Measurements from ENCODE around the gene C3orf62.
"Not testable (repeated sequence)": the region's sequence is repeated elsewhere in the genome, so short reads cannot be mapped to it uniquely, and the experiment has no call there.

C3orf62 gene

DNA sequence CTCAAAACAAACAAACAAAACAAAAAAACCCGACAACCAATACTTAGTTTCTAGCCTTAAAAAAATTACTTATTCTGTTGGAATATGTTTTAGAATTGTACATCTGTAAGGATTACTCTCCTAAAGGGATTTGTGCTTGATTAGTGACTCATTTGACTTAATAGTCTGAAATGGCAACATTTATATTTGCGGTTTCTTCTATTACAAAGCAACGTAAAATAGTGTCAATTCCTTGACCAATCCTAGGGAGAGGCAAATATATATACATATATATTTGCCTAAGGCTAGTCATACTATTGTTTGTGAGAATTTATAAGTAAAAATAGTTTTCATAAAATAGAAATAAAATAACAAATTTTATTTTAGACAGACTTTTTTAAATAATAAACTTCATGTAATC, 39.7 kb downstream of the C3orf62 start:
- intact Hi-C loops (cut with DNase I), result no loop called here
- DNase-seq, result no peak

DNA sequence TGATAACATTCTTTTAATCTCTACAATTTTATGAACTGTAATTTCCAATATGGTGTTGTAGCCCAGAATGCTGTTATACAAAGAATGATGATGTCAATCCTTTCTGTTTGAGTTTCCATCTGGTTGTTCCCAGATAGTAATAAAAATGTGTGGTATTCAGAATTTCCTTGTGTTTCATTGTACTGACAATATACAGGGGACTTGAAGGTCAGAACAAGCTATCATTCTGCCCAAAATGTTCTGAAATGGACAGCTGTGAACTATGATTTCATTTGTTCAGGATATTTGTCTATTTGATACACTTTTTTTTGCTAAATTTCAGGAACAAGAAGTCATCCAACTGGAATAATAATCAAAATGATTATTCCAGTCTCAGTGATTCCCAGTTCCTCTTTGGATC, 40.8 kb downstream of the C3orf62 start:
- no peak for DNase-seq
- intact Hi-C loops (cut with DNase I), result no loop called here

DNA sequence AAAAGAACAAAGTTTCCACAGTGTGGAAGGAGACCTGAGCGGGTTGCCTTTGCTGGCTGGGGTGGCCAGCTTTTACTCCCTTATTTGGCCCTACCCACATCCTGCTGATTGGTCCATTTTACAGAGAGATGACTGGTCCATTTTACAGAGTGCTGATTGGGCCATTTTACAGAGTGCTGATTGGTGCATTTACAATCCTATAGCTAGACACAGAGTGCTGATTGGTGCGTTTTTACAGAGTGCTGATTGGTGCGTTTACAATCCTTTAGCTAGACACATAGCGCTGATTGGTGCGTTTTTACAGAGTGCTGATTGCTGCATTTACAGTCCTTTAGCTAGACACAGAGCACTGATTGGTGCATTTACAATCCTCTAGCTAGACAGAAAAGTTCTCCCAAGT, 48.2 kb downstream of the C3orf62 start:
- intact Hi-C loops (cut with DNase I); DNase-seq: not testable (repeated sequence)

DNA sequence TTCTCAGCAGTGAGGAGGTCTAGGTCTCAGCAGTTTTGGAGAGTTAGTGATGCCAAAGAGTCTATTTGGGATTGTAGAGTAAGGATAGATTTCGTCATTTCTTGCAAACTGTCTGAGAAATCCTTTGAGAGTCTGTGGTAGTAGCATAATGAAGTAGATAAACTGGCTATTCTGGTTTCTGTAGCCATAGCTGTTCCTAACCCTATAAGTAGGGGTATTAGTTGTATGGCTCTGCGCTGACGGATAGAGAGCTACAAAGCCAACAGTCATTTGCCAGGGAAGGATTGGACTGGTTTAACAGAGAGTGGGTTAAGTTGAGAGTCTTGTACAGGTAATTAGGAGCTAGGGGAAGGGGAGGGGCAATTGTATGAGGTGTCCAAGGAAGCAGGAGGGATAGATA, 55.0 kb downstream of the C3orf62 start:
- intact Hi-C loops (cut with DNase I), result no loop called here
- no peak for DNase-seq

DNA sequence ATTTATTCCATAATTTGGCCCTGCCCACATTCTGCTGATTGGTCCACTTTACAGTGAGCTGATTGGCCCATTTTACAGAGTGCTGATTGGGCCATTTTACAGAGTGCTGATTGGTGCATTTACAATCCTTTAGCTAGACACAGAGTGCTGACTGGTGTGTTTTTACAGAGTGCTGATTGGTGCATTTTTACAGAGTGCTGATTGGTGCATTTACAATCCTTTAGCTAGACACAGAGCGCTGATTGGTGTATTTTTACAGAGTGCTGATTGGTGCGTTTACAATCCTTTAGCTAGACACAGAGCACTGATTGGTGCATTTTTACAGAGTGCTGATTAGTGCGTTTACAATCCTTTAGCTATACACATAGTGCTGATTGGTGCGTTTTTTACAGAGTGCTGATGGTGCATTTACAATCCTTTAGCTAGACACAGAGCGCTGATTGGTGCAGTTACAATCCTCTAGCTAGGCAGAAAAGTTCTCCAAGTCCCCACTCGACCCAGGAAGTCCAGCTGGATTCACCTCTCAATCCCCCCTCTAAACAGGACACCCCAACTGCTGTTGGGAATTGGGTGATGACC, 56.0 kb downstream of the C3orf62 start:
- DNase-seq; intact Hi-C loops (cut with DNase I): not testable (repeated sequence)

DNA sequence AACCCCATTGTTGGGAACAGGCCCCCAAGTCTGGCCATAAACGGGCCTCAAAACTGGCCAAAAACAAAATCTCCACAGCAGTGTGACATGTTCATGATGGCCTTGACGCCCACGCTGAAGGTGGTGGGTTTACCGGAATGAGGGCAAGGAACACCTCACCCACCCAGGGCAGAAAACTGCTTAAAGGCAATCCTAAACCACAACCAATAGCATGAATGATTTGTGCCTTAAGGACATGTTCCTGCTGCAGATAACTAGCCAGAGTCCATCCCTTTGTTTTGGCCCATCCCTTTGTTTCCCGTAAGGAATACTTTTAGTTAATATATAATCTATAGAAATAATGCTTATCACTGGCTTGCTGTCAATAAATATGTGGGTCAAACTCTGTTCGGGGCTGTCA, 57.9 kb downstream of the C3orf62 start:
- DNase-seq, result no peak
- intact Hi-C loops (cut with DNase I), result no loop called here

All from head of caudate nucleus (tissue), 42 donors.